Measurements from ENCODE around the gene VPS37C.

Gene VPS37C

DNA sequence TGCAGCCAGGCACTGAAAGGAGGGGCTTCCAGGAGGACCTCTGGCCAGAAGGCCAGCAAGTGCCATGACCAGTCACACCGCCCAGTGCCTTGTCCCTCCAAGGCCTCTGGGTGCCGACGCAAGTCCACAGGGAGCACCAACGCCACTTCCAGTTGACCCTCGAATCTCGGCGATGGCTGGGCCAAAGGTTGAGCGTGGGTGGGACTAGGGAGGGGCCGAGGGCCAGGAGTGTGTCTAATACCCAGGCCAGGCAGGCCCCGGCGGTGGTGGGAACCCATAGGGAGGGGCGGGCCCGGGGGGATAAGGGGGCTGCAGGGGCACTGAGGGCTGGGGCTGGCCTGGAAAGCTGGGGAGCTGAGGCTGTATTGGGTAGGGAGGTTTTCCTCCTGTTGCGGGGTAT, 29.6 kb downstream of the VPS37C start:
- no peak for DNase-seq

DNA sequence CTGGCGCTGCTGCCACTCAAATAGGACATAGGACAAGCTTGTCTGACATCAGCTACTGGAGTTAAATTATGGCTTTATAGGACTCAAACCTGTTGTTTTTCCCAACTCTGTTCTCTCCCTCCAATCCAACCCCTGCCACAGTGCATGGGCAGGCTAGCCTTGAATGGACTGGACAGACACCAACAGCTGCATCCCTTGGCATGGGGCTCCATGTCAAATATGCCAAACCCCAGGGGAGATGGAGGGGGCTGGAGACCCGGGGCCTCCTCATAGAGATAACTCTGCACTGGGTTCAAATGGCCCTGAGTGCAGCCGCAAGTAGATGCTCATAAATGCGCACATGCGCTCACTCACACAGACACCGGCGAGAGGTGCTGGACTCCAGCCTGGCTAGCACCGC, 30.0 kb downstream of the VPS37C start:
- DNase-seq: no peak

DNA sequence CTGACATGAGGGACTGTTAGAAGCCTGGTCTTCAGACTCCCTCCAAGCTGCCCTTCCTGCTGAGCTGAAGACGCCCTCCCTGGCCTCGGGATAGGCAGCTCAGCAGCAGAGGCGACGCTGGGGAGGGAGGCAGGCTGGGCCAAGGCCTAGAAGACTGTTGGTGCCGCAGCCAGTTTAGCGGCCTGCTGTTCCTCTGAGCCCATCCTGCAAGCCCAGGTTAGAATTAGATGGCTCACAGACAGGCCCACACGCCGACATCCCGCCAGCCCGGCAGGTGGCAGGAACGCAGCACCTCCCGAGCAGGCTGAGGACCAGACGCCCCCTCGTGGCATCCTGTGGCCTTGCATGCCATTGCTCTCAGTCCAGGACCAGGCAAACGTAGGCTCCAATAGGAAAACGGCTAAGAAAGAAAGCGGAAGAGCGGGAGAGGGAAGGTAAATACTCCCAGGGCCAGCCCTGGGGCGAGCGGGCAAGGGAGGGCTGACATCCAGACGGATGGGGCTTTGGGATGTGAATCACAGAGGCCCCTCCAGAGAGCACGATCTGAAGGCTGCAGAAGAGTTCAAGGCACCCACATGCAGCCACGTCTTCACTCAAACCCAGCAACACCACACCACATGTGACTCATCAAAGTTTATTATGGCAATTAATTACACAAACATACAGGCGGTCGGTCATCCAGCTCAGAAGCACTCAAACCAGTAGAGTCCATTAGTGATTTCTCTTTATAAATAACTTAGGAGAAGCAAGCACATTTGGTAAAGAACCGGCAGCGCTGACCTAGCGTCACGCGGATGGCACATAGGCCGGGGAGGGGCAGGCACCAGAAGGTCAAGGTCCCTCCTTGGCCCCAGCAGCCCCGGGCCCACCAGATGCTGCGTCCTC, 31.3 kb downstream of the VPS37C start:
- DNase-seq: no peak

DNA sequence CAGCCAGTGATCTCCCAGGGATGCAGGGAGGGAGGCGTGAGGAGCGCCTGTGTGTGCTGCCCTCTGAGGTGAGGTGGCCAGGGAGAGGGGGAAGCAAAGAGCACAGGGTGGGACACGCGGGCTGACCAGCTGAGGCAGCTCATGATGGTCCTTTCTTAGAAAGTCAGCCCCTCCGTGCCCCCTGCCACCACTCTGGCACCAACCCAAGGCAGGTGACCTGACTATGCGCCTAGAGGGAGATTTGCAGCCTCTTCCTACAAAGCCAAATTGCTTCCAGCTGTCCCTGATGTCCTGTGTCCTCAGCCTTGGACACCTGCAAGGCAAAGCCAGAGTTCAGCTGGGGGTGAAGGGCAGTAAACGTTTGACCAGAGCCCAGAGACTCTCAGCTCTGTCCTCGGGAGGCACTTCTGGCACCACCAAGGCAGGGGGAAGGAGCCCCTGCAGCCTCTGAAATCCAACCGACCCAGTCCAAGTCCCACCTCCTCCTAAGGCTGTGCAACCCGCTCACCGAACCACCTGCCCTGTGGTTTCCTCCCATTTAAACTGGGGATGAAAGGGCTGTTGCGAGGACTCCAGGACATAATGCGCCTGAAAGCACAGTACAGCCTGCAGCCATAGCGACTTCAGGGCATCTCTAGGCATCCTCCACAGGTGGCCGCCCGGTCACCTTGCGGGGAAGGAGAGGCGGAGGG, 32.1 kb downstream of the VPS37C start:
- no peak for DNase-seq

DNA sequence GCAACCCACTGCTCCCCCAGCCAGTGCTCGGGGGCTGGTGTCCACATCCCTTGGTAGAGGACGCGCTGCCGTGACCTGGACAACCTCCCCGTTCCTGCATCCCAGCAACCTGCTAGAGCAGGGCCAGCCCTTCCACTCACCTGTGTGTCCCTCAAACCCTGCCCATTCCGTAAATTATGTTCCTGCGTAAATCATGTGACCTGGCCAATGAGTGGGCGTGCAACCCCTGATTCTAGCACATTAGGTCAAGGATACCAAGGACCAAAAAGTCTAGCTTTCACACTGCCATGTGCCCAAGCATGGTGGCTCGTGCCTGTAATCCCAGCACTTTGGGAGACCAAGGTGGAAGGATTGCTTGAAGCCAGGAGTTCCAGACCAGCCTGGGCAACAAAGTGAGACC, 33.2 kb downstream of the VPS37C start:
- DNase-seq: no peak

DNA sequence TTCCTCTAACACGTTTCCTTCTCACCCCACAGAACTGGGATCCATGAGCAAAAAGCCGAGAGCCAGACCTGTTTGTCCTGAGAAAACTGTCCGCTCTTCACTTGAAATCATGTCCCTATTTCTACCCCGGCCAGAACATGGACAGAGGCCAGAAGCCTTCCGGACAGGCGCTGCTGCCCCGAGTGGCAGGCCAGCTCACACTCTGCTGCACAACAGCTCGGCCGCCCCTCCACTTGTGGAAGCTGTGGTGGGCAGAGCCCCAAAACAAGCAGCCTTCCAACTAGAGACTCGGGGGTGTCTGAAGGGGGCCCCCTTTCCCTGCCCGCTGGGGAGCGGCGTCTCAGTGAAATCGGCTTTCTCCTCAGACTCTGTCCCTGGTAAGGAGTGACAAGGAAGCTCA, 35.0 kb downstream of the VPS37C start:
- no peak for DNase-seq

DNA sequence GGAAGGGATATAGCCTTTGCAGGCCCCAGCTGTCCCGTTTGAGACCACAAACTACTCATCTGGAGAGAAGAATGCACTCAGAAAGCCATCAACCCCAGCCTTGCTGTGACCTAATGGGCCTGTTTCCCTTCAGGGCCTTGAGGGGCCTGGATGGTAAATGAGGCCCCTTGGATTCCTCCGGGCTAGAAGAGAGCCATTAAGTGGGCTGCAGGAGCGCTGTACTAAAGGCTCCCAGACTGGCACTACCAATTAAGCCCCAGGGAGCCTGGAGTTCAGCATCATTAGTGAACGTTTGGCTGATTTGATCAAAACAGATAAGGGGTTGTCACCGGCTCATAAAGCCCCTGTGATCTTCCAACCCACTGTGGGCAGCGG, 35.9 kb downstream of the VPS37C start:
- no peak for DNase-seq

DNA sequence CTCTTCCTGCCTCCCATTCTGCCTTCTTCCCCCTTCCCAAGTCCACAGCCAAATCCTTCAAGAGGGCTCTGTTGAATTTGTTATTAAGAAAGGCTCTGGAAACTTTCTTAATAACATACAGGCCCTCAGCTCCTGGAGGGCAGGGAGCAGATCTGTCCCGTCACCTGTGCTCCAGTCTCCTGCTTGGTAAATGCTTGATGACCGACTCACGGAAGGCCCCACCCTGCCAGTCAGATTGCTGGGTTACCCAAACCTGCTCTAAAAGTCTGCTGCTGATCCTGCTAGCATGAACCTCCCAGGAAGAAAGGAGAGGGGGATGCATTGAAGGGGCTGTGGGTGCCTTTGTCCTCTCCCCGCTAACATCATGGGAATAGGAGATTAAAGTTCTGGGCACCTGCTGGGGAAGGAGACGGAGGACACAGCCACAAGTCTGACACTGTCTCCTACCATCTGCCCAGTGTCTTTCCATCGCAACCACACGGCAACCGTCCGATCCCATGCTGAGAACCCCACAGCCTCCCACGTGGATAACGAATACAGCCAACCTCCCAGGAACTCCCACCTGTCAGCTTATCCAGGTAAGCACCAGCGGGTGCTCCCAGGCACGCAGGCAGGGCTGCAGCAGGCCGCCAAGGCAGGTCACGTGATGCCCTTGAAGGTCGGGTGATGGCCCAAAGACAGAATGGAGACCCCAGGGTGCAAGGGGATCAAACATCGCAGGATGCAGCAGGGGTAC, 36.5 kb downstream of the VPS37C start:
- no peak for DNase-seq

DNA sequence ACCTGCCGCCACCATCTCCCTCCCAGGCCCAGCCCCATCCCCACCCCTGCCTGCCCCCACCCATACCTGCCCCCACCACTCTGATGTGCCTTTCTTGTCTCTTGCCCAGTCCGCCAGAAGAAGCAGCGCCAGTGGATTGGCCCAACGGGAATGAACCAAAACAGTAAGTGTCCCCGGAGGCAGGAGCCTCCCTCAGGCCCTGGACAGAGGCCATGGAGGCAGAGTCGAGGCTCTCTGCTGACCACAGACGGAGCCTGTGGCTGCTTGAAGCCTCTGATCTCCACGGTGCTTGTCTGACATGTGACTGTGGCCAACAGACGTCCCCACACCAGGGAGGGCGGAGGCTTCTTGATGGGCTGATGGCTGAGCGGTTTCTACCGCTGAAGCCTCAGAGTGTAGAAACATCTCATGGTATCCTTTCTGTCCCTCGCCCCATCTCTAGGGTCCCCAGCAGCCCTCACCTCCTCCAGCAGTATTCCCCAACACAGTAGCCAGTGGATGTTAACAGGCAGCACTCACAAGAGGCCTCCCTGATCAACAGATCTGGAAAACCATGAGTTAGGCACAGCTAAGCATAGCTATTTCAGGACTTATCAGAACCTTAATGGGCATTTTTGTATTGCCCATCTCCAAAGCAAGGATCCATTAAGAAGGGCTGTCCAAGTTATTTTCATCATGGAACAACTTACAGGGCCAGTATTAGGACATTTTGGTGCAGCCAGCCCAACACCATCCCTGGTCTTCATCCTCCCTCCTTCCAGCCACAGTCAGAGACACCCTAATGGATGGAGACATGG, 37.3 kb downstream of the VPS37C start:
- no peak for DNase-seq

DNA sequence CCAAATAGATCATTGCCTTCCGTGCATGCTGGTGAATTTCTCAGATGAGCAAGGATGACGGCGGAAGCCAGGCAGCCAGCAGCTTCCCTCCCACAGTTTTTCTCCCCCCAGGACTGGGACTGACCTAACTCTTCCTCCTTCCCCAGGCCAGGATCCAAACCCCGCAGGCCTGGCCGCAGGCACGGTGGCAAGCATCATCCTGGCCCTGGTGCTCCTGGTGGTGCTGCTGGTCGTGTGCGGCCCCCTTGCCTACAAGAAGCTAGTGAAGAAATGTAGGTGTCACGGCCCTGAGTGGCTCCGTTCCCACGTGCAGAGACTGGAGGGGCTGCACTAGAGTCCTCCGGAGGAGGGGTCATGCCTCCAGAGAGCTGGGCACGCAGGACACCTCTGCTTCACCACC, 38.5 kb downstream of the VPS37C start:
- no peak for DNase-seq

DNA sequence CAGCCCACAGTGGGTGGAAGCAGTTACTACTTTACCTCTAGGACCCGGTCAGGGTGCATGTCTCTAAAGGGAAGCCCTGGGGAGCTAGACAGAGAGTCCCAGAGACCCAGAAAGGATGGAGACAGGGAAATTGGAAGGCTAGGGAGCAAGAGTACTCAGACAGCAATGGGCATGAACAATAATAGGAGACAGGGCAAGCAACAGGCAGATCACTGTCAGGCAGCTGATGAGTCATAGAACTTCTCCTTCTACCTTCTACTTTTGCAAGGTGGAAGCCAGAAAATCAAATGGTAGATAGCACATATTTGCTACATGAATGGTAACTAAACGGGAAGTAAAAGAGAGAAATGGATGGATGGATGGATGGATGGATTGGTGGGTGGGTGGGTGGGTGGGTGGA, 39.3 kb downstream of the VPS37C start:
- DNase-seq: no peak

DNA sequence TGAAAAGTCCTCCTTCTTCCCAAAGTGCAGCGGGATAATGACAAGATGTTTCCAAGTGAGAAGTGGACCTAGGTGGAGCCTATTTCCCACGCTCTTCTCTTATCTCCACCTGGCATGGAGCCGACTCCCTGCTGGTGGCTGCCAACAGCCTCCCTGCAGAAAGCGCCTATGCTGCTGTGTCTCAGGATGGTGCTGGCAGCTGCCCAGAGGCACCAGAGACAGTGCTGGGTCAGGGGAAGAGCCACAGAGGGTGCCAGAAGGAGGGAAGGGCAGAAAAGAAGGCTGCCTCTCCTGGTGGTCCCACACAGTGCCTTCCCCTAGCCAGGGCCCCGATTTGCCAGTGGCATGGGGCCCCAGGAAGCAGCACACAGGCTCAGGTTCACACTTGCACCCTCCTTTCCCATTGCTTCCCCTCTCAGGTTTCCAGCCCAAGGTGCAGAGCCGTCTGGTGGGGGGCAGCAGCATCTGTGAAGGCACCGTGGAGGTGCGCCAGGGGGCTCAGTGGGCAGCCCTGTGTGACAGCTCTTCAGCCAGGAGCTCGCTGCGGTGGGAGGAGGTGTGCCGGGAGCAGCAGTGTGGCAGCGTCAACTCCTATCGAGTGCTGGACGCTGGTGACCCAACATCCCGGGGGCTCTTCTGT, 39.9 kb downstream of the VPS37C start:
- DNase-seq: no peak

DNA sequence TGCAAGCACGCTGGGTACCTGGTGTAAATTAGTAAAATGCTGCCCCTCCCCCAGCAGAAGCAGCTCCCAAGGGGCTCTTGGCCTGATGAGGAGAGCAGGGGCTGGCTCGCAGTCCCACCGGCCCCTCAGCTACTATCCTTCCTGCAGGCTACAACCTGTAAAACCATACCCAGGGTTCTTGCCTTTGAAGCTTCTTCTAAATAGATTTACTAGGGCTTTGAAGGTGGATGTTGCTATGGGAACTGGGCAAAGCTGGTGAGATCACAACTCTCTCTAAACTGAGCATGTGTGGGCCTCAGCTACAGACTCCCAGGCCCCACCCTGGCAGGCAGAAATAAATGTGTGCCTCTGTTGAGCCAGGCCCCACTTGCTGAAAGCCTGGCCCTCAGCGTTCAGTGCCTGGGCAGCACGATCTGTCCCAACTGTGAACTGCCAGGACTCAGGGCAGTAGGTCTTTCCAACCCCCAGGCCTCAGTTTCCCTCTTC, 40.5 kb downstream of the VPS37C start:
- DNase-seq: no peak

DNA sequence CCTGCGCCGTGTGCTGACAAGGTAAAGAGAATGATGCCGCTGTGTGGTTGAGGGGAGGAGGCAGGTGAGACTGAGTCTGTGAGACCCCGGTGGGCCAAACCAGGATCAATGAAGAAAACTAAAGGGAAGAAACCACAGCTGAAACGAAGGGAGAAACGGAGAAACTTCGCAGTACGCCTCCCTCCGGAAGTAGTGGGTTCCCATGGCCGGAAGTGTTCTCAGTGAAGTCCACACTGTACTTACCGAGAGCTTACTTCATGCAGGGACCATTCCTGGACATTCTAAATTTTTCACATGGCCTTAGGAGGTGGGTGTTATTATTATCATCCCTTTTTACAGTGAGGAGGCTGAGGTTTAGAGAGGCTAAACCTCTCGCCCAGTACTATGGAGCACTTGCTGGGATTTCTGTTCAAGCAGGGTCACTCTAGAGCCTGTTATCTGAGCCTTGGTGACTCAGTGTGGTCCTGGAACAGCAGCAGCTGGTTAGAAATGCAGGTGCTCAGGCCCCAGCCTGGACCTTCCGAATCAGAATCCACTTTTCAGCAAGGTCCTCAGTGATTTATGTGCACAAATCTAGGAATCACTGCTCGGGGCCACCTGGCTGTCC, 41.0 kb downstream of the VPS37C start:
- no peak for DNase-seq

DNA sequence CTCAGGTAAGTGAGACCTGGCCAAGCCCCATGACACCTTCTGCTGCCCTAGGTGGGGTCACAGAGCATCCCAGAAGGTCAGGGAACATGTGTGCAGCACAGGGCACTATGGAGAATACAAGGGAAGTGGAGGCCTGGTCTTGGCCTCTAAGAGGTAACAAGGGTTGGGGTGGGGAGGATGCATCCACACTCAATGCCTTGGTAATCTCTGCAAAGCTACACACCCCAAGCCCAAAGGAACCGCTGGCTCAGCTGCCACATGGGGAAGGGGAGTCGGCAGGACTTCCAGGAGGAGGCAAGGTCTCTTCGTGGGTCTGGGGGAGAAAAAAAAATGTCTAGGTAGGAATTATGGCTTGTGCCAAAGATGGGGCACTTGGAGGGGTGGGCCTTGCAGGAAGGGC, 41.7 kb downstream of the VPS37C start:
- no peak for DNase-seq

DNA sequence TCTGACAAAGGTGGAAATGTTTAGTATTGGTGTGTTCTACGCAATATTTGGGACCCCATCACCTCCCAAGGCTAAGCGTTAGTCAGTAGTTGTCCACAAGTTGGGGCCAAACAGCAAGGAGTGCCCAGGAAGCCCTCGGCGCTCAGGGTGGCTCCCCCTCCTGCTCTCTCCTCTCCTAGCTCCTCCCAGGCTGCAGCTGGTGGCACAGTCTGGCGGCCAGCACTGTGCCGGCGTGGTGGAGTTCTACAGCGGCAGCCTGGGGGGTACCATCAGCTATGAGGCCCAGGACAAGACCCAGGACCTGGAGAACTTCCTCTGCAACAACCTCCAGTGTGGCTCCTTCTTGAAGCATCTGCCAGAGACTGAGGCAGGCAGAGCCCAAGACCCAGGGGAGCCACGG, 42.2 kb downstream of the VPS37C start:
- DNase-seq: no peak

DNA sequence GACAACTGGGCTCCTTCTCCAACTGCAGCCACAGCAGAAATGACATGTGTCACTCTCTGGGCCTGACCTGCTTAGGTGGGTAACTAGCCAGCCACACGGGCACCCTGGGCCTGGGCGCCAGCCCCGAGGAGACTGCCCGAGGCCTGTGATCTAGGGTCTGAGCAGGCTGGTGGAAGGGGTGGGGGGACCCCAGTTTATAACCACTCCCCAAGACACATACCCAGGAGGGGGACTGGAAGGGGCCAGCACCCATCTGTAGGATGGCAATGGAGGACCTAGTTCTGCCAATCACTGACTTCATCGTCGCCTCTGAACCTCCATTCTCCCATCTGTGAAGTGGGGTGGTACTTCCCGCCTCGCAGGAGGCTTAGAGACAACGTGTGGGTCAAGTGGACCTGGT, 42.8 kb downstream of the VPS37C start:
- DNase-seq: no peak

DNA sequence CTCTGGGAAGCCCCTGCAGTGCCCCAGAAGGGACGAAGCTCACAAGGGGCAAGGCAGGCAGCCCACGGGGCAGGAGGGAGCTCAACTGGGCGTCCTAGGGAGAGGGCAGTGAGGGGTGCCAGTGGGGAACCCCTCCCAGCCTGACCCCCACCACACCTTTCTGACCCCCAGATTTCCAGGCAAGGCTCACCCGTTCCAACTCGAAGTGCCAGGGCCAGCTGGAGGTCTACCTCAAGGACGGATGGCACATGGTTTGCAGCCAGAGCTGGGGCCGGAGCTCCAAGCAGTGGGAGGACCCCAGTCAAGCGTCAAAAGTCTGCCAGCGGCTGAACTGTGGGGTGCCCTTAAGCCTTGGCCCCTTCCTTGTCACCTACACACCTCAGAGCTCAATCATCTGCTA, 43.2 kb downstream of the VPS37C start:
- no peak for DNase-seq

DNA sequence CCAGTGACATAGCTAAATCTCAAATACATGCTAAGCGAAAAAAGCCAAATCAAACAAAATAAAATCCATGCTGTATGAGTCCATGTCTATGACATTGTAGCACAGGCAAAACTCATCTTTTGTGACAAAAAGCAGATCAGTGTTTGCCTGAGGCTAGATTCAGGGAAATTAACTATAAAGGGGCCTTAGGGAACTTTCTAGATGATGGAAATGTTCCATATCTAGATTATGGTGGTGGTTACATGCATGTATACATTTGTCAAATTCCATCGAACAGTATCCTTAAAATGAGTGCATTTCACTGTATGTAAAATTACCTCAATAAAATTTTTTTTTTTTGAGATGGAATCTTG, 44.1 kb downstream of the VPS37C start:
- DNase-seq: no peak

DNA sequence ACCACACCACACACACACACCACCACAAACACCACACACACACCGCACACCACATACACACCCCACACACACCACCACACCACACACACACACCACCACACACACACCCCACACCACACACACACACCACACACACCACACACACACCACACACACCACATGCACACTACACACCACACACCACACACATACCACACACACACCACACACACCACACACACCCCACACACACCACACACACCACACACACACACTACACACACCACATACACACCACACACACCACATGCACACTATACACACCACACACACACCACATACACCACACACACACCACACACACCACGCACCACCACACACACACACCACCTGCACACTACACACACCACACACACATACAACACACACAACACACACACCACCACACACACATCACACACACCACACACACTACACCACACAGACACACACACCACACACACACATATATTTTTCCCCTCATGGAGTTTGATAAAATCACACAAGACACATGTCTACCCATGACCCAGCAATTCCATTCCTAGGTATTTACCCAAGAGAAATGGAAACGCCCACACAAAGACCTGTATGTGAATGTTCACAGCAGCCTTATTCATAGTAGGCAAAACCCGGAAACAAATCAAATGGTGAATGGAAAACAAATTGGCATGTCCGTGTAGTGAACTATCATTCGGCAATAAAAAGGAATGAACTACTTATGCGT, 44.6 kb downstream of the VPS37C start:
- DNase-seq: no peak

DNA sequence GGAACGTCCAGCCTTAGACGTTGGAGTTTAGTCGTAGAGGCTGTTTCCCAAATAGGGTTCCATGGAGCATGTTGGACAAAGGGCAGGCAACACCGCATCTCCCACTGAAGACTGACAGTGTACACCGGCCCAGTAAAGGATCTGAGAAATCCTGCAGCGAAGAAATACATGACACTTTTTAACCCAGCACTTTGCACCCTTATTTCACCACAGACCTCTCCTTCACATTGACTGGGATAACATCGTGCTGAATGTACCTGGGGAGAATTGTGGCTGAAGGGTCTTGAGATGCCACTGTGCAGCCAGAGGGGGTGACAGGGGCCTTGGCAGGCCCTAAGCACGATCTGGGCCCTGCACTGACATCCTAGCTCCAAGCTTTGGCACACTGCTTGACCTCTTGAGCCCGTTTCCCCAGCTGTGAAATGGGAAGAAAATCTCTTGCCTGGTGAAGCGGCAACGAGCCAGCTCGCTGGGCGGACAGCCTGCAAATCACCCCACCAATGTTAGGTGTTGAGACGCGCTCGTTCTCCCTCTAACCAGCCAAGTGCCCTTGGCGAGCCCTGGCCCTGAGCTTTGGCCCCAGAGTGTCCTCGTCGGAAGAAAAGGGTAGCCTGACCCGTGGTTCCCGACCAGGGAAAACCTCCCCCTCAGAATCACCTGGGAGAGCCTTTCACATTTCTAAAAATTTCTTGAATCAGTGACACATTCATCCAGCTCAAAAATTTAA, 45.6 kb downstream of the VPS37C start:
- DNase-seq: no peak
